ENCODE measurements around the gene DNAJB12.
"Not testable (repeated sequence)": the region's sequence is repeated elsewhere in the genome, so short reads cannot be mapped to it uniquely, and the experiment has no call there.

The DNAJB12 gene
- 59.5 to 66.5 (median 62.6) reads per million in 4 experiments for total RNA-seq

GRCh38 chr10:72354356-72355213 lies at the start of gene DNAJB12:
Gene DNAJB12, minus strand, starts transcription at chr10:72354919. Its CDS starts 22 bp downstream, at chr10:72354897.
- peak; percentile 80 for DNase-seq

- not testable (repeated sequence) for DNase-seq
Measured at GRCh38 chr10:72395581-72395980, 40.9 kb upstream of the DNAJB12 start.

GRCh38 chr10:72392571-72392970 lies 37.9 kb upstream of the DNAJB12 start:
- DNase-seq, result no peak

GRCh38 chr10:72390764-72391163 lies 36.0 kb upstream of the DNAJB12 start:
- no peak for DNase-seq

- DNase-seq, result no peak
Measured at GRCh38 chr10:72389716-72390115, 35.0 kb upstream of the DNAJB12 start.

GRCh38 chr10:72389014-72389413 lies 34.3 kb upstream of the DNAJB12 start:
- no peak for DNase-seq

- DNase-seq, result no peak
Measured at GRCh38 chr10:72388062-72388461, 33.3 kb upstream of the DNAJB12 start.

GRCh38 chr10:72386916-72387586 lies 32.3 kb upstream of the DNAJB12 start:
- no peak for DNase-seq

GRCh38 chr10:72385724-72386123 lies 31.0 kb upstream of the DNAJB12 start:
- DNase-seq, result no peak

- not testable (repeated sequence) for DNase-seq
Measured at GRCh38 chr10:72384982-72385381, 30.3 kb upstream of the DNAJB12 start.

GRCh38 chr10:72379776-72380175 lies 25.1 kb upstream of the DNAJB12 start:
- no peak for DNase-seq

- no peak for DNase-seq
Measured at GRCh38 chr10:72379062-72379461, 24.3 kb upstream of the DNAJB12 start.

GRCh38 chr10:72375585-72375984 lies 20.9 kb upstream of the DNAJB12 start:
- no peak for DNase-seq

- no peak for DNase-seq
Measured at GRCh38 chr10:72375173-72375572, 20.5 kb upstream of the DNAJB12 start.

- no peak for DNase-seq
Measured at GRCh38 chr10:72370201-72370722, 15.5 kb upstream of the DNAJB12 start.

GRCh38 chr10:72367301-72367960 lies 12.7 kb upstream of the DNAJB12 start:
- no peak for DNase-seq

- no peak for DNase-seq
Measured at GRCh38 chr10:72365106-72365895, 10.6 kb upstream of the DNAJB12 start.

GRCh38 chr10:72364239-72364777 lies 9.6 kb upstream of the DNAJB12 start:
- peak; percentile 78 for DNase-seq

- DNase-seq, result no peak
Measured at GRCh38 chr10:72356987-72357386, 2.3 kb upstream of the DNAJB12 start.

- no peak for DNase-seq
Measured at GRCh38 chr10:72356115-72356514, 1.4 kb upstream of the DNAJB12 start.

- no peak for DNase-seq
Measured at GRCh38 chr10:72355214-72355555, 466 bp upstream of the DNAJB12 start.

GRCh38 chr10:72353965-72354355 lies 759 bp downstream of the DNAJB12 start:
- DNase-seq, result no peak
